NCI-H446 treated with DMSO at 0.1 percent for 48 hours (cell line): ENCODE data around the gene TLCD2.
"Not testable (repeated sequence)": the region's sequence is repeated elsewhere in the genome, so short reads cannot be mapped to it uniquely, and the experiment has no call there.

ENCODE experiments used
- DNase-seq: peaks from one replicate; lab custom pipeline; 2025; lab: John Stamatoyannopoulos, UW

TLCD2 gene

DNA sequence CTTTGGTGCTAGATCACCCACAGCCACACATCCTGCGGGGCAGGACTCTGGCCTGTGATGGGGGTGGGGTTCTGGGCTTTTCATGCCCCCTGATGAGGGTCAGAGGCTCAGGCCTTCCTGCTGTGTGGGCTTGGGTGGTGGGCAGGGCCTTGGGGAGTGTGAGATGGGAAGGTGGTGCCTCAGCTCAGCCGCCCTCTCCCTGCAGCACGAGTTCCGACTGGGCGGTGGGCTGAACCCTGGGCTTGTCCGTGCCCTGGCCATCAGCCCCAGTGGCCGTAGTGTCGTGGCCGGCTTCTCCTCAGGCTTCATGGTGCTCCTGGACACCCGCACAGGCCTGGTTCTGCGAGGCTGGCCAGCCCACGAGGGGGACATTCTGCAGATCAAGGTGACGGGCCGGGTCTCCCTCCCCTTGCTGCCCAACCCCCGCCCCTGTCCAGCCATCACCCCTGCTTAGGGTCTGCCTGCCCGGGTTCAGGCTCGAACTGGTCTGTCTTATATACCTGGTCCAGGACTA lies 25.7 kb upstream of the TLCD2 start:
- DNase-seq = no peak

DNA sequence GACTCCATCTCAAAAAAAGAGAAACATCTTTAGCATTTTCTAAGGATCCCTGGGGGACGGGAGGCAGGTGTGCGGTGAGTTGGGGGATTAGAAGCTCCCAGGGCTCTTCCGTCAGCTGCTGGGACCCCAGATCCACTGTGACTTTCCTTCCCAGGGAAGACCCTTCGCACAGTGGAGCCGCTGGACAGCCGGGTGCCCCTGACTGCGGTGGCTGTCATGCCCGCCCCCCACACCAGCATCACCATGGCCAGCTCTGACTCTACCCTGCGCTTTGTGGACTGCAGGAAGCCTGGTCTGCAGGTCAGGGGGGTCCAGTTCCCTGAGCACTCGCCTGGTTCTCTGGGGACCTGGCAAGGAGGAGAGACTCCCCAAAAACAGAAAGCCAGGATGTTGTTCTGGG lies 25.2 kb upstream of the TLCD2 start:
- no peak for DNase-seq

DNA sequence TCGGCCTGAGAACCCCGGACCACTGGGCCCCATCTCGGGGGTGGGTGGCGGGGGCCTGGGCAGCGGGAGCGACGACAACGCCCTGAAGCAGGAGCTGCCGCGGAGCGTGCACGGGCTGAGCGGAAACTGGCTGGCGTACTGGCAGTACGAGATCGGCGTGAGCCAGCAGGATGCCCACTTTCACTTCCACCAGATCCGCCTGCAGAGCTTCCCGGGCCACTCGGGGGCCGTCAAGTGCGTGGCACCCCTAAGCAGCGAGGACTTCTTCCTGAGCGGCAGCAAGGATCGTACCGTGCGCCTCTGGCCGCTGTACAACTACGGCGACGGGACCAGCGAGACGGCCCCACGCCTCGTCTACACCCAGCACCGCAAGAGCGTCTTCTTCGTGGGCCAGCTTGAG lies 23.6 kb upstream of the TLCD2 start:
- DNase-seq = no peak

DNA sequence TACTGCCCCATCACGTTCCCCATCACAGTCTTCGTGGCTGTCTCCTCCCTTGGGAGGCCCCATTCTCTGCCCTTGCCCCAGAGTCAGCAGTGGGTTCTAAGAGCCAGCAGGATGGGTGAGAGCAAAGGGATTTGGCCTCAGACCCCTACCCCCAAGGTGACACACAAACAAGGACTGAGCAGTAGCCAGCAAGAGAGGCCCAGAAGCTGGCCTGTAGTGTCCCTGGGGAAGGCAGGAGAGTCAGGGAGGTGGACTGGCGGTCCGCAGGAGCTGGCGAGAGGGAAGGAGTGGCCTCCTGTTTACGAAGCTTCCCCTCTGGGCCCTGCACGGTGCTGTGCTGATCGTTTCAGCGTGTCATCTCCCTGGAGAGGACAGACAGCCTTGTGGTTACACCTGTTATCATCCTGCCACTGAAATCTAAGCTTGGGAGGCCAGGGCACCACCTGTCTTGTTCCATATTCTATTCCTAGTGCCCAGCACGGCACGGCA lies 22.7 kb upstream of the TLCD2 start:
- no peak for DNase-seq

DNA sequence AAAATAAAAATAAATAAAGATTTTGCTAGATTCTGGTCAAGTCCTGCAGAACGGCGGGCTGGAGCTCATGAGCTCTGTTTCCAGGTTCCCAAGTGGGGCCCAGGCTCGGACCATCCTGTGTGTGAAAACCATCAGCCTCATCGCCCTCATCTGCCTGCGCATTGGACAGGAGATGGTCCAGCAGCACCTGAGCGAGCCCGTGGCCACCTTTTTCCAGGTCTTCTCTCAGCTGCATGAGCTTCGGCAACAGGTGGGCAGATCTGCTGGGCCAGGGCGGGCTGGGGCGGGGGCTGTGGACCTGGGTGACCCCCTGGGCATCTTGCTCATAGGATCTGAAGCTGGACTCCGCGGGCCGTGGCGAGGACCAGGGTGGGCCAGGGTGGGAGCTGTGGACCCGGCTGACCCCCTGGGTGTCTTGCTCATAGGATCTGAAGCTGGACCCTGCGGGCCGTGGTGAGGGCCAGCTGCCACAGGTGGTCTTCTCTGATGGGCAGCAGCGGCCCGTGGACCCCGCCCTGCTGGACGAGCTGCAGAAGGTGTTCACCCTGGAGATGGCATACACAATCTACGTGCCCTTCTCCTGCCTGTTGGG lies 22.2 kb upstream of the TLCD2 start:
- no peak for DNase-seq

DNA sequence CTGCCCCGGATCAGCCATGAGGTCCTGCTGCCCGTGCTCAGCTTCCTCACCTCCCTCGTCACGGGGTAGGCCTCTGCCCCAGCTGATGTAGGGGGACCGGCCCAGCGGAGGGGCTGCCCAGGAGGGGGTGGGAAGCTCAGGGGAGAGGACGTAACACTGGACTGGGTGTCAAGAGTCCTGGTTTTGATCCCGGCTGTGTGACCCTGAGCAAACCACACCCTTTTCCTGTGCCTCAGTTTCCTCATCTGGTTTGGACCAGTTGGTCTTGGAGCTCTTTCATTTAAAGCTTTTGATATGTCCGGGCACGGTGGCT lies 21.0 kb upstream of the TLCD2 start:
- no peak for DNase-seq

DNA sequence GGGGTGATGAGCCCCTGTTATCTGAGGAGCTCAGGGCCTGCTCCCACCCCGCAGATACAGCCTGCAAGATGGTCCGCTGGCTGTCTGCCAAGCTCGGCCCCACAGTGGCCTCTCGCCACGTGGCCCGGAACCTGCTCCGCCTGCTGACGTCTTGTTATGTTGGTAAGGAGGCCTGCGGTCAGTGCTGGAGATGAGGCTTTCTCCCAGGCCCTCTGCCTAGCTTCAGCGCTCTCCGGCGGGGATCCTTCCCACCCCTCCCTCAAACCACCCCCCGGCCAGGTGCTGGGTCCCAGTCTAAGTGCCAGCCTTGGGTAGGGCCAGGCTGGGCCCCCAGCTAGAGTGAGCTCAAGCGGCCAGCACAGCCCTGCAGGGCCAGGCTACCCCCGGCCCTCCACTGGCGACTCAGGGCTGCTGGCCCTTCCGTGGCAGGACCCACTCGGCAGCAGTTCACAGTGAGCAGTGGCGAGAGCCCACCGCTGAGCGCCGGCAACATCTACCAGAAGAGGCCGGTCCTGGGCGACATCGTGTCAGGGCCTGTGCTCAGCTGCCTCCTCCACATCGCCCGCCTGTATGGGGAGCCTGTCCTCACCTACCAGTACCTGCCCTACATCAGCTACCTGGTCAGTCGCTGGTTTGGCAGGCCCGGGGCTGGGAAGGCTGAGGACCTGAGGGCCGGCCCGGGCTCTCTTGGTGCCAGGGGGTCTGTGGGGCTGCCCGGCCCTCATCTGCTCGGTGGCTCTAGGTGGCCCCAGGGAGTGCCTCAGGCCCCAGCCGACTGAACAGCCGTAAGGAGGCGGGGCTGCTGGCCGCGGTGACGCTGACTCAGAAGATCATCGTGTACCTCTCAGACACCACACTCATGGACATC lies 20.4 kb upstream of the TLCD2 start:
- no peak for DNase-seq

DNA sequence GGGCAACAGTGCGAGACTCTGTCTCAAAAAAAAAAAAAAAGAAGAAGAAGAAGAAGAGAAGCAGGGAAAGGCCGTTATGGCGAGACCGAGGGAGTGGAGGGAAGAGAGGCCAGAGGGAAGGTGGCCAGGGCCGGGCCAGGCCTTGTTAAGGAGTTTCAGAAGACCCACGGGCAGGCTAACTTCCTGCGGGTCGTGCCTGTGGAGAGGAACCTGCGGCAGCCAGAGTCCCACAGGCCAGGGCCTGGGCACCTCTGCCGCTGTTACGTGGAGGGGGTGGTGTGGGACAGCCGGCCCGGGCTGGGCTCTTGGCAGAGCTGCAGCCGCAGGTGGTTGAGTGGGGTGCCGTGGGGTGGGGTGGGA lies 19.8 kb upstream of the TLCD2 start:
- DNase-seq = no peak

DNA sequence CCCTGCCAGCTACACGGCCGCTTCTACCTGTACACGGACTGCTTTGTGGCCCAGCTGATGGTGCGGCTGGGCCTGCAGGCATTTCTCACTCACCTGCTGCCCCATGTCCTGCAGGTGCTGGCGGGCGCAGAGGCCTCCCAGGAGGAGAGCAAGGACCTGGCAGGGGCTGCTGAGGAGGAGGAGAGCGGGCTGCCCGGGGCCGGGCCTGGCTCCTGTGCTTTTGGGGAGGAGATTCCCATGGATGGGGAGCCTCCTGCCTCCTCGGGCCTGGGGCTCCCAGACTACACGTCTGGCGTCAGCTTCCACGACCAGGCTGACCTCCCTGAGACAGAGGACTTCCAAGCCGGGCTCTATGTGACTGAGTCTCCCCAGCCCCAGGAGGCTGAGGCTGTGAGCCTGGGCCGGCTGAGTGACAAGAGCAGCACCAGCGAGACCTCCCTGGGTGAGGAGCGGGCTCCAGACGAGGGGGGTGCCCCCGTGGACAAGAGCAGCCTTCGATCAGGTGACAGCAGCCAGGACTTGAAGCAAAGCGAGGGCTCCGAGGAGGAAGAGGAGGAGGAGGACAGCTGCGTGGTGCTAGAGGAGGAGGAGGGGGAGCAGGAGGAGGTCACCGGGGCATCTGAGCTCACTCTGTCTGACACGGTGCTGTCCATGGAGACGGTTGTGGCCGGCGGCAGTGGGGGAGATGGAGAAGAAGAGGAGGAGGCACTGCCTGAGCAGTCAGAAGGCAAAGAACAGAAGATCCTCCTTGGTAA lies 17.9 kb upstream of the TLCD2 start:
- DNase-seq = no peak

DNA sequence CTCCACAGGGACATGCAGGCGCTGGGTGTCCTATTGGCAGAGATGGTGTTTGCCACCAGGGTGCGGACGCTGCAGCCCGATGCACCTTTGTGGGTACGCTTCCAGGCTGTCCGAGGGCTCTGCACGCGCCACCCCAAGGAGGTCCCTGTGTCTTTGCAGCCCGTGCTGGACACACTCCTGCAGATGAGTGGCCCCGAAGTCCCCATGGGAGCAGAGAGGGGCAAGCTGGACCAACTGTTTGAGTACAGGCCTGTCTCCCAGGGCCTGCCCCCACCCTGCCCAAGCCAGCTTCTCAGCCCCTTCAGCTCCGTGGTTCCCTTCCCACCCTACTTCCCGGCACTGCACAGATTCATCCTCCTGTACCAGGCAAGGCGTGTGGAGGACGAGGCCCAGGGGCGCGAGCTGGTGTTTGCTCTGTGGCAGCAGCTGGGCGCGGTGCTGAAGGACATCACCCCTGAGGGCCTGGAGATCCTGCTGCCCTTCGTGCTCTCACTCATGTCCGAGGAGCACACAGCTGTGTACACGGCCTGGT lies 17.1 kb upstream of the TLCD2 start:
- no peak for DNase-seq

DNA sequence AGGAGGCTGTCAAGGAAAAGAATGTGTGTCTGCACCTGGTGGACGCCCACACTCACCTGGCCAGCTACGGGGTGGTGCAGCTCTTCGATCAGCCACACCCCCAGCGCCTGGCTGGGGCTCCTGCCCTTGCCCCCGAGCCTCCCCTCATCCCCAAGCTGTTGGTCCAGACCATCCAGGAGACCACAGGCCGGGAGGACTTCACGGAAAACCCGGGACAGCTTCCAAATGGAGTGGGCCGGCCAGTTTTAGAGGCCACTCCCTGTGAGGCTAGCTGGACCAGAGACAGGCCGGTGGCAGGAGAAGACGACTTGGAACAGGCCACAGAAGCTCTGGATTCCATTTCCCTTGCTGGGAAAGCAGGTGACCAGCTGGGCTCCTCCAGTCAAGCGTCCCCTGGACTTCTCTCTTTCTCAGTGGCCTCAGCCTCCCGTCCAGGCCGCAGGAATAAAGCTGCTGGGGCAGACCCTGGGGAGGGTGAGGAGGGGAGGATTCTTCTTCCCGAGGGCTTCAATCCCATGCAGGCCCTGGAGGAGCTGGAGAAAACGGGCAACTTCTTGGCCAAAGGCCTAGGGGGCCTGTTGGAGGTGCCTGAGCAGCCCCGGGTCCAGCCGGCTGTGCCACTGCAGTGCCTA lies 16.6 kb upstream of the TLCD2 start:
- no peak for DNase-seq

DNA sequence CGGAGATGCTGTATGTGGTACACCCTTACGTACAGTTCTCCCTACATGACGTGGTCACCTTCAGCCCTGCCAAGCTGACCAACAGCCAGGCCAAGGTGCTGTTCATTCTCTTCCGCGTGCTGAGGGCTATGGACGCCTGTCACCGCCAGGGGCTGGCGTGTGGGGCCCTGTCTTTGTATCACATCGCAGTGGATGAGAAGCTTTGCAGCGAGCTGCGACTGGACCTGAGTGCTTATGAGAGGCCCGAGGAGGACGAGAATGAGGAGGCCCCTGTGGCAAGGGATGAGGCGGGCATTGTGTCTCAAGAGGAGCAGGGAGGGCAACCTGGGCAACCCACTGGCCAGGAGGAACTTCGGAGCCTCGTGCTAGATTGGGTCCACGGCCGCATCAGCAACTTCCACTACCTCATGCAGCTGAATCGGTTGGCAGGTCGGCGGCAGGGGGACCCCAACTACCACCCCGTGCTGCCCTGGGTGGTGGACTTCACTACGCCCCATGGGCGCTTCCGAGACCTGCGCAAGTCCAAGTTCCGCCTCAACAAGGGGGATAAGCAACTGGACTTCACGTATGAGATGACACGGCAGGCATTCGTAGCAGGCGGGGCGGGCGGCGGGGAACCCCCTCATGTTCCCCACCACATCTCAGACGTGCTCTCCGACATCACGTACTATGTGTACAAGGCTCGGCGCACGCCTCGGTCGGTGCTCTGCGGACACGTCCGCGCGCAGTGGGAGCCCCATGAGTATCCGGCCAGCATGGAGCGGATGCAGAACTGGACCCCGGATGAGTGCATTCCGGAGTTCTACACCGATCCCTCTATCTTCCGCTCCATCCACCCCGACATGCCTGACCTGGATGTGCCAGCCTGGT lies 15.7 kb upstream of the TLCD2 start:
- no peak for DNase-seq

DNA sequence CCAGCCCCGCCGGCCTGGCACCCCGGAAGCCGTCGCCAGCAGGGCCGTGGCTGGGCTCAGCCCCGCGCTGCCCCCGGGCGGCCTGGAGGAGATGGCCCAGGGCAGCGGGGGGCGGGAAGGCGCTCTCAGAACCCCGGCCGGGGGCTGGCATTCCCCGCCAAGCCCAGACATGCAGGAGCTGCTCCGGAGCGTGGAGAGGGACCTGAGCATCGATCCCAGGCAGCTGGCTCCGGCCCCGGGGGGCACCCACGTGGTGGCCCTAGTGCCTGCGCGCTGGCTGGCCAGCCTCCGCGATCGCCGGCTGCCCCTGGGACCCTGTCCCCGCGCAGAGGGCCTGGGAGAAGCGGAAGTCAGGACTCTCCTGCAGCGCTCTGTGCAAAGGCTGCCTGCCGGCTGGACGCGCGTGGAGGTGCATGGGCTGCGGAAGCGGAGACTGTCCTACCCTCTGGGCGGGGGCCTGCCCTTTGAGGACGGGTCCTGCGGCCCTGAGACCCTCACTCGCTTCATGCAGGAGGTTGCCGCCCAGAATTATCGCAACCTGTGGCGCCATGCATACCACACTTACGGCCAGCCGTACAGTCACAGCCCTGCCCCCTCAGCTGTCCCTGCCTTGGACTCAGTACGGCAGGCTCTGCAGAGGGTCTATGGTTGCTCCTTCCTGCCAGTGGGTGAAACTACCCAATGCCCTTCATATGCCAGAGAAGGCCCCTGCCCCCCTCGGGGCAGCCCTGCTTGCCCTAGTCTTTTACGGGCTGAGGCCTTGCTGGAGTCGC lies 14.9 kb upstream of the TLCD2 start:
- no peak for DNase-seq

DNA sequence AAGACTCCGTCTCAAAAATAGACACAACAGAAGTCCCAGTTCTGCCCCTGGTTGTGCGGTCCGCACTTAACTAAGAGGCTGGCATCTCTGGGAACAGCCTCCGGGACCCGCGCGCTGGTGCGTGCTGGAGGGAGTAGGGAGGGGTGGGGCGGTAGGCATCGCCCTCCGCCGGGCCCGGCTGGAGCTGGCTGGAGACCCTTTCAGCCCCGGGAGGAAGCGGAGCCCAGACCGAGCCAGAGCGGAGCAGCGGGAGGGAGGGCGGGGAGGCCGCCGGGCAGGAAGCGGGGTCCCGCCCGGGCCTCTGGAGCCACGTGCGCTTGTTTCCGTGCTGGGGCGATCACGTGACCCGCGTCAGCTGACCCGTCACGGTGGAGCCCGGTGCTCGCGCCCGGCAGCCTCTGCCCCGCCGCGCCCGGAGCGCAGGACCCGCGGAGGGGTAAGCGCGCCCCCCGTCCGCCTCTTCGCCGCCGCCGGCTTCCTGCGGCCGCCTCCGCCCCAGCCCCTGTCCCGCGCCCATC lies 14.2 kb upstream of the TLCD2 start, which contains the start of gene WDR81:
Gene WDR81, plus strand, starts transcription at position 354 of the 518 bp plus-strand sequence. CDS start 256 bp downstream, outside the sequence.
- peak; percentile 37 for DNase-seq

DNA sequence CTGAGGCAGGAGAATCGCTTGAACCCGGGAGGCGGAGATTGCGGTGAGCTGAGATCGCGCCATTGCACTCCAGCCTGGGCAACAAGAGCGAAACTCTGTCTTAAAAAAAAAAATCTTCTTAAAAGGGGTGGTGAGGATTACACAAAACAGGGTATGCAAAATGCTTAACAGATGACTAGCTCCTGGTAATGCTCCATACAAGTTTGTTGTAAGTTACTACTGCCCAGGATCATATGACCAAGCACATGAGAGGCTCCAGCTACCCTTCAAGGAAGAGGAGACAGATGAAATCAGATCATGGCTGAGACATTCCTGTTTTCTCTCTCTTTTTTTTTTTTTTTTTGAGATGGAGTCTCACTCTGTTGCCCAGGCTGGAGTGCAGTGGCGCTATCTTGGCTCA lies 11.8 kb upstream of the TLCD2 start:
- DNase-seq = not testable (repeated sequence)

DNA sequence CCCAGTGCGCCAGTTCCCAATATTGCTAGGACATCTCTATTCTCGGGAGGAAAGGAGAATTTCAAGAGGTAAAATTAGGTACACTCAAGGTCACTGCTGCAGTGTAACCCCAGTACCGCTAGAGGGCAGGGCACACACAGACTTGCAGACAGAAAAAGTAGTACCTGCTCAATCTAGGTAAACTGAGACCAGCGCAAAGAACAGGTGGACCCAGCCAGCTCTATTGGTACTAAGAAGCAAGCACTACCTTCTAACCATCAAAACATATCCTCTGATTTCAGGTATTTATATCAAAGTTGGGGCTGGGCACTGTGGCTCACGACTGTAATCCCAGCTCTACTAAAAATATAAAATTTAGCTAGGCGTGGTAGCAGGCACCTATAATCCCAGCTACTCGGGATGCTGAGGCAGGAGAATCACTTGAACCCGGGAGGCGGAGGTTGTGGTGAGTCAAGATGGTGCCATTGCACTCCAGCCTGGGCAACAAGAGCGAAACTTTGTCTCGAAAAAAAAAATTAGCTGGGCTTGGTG lies 10.7 kb upstream of the TLCD2 start:
- no peak for DNase-seq

DNA sequence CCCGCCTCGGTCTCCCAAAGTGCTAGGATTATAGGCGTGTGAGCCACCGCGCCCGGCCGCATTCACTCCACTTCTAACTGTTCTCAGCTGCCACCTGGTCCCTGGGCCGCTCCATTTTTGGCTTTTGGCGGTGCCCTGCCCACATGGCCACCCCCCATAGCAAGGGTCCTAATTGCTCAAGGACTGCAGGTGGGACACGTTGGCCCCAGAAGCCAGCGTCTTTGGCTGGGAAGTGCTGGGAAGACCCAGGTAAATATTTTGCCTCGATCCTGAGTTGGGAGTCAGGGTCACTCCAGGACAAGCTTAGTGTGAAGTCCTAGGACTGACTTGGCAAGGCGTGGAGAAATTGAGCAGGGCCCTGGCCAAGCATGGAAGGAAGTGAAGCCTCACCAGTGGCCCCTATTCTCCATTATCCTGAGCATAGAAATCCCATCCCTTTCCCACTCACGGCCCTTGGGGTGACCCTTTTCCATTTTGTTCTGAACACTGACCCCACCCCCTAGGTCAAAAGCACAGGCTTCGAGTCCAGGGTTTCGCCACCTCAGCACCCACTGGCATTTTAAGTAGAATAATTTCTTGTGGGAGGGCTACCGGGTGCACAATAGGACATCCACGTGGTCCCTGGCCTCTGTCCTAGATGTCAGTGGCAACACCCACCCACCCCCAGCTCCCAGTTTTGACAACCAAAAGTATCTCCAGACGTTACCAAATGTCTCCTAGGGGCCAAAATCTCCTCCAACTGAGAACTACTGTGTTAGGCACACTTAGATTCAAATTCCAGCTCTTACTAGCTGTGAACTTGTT lies 8.4 kb upstream of the TLCD2 start:
- DNase-seq = no peak

DNA sequence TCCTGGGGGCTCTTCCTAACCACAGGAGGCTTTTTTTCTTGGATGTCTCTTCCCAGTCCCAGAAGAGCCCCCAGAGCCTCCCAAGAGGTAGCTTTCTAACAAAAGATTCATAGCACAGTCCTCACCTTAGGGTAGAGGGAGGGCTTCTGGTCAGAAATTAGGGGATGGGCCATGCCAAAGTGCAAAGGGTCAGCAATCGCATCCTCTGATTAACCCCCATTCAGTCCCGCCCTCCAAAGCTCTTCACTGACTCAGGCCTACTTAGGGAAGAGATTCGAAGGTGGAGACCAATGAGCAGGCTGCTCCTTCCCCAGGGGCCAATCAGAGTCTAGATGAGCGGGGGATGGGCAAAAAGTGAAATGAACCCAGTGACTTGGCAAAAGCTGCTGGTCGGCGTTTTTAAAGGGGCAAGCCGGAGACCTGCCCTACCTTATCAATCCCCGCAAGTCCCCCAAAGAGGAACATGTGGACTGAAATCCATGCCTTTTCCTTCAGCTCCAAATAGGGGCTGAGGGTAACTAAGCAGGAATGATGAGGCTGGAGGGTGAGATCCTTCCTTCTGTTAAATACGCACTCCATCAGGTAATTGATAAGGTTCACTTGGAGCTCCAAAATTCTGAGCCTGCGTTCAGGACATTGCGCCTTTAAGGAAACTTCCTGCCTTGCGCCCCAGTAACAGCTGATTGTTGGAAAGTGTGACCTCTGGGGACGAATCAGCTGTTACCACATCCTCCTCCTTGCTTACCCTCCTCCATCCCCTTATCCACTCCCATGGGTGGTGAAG lies 6.9 kb upstream of the TLCD2 start:
- peak; percentile 93 for DNase-seq
